LNCAP (cell line): ENCODE data around the gene ELK4.

Experiments
- CTCF ChIP-seq: fragments of 450-650 bp; IDR thresholded peaks from 2 replicates; pipeline ENCODE4 v1.5.1; 2017; ENCODE audit warnings: mild to moderate bottlenecking

ELK4 gene

DNA sequence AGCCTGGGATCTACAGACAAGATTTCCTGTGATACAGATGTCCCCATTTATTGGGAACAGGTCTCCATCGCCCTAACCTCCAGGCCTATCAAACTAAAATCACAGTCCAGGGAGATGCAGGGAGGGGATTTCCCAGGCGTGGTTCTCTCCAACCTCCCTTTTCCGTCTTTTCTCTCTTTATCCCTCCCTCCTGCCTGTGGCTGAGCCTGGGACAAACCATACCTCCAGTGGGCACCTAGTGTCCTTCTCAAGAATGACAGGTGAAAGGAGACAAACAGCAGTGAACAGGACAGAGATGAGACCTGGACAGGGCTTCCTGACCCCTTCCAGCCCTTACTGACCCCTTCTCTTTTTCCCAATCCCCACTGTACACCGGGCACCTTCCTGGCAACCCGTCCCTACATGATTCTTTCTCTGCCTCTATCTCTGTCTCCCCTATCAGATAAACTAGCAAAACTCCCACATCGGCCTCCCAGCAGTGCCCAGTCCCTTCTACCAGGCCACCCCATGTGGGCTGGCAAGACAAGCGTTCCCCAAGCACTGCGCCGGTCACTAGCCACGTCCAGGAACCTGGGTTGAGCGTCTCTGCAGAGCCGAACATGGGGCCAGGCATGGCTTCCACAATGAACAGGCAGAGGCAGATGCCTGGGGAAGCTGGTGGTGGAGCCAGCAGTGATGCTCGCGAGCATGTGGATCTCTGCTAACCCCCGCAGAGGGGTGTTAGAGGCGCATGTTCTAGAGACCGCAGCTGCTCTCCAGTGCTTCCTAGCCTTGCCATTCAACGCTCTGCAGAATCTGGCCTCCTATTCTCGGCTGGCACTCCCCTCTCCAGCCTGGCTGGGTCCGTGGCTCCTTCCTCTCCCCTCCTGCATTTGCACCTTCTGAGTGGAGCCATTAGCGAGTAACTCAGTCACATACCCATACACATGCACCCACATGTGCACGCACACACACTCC is 54.7 kb downstream of the ELK4 start:
- no peak for TF ChIP-seq CTCF

DNA sequence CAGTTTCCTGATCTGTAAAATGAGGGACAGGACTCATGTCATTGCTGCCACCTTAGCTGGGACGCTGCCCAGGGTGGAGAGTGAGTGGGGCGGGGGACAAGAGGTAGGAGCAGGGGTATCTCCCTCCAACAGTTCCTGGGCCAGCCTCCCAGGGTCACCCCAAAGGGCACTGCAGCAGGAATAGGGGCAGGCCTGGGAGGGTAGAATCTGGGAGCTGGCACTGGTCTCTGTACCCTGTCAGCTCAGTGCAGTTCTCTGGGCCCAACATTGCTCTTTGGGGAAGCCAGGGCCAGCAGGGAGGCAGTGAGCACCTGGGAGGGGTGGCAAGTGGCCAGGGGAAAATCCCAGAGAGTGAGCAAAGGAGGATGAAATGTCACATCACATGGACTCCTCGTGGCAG is 55.8 kb downstream of the ELK4 start:
- no peak for TF ChIP-seq CTCF

- TF ChIP-seq CTCF: no peak
Observed at GRCh38 chr1:205575294-205575885, 56.4 kb downstream of the ELK4 start.

DNA sequence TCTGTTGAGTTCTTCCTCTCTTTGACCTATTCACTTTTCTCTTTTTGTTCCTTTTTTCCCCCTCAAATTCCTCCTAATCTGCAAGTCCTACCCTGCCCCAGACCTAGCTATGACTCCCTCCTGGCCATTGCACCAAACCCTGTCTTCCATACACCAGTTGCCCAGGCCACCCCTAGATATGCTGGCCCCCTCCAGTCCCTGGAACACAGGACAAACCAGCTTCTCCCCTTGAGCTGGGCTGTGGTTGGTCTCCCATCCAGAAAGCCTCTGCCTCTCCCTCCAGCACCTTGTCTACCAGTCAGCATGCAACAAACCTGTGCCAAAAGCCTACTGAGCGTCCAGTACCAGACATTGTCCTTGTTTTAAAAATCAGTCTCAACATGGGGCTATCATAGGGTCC is 59.4 kb downstream of the ELK4 start:
- TF ChIP-seq CTCF: no peak

DNA sequence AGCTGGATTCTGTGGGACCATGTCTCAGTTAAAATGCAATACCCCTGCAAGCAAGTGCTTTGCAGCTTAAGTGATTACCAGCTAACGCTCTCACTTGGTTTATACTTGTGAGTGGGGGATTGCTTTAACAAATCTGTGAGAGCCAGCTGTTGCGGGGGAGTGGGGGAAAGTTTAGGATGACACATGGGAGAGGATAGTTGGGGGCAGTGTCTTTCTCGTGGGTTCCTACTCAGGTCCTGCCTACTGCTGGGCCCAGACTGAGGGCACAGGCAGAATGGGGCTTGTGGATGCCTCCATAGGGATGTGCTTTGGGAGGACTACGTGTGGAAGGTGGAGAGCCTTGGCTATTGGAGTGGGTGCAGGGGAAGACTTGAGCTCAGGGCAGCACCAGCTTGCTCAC is 60.1 kb downstream of the ELK4 start:
- no peak for TF ChIP-seq CTCF

GRCh38 chr1:205570796-205571537 is 60.8 kb downstream of the ELK4 start:
- TF ChIP-seq CTCF: no peak

DNA sequence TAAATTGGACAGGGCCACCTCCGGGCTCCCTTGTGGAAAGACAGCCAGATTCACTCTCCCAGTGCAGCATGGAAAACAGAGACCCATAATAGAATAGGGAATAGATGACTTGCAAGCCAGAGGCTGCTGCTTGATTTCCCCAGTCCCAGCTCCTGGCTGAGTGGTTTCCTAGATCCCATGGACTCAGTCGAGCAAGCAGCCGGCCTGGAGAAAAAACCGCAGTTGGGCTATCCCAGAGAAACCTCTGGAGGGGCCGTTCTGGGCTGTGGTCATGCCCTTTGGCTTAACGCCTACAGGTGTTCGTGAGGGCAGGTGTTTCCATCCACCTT is 61.7 kb downstream of the ELK4 start:
- TF ChIP-seq CTCF: no peak
